ENCODE data around the gene PAN3. TPM values are rescaled to one million over a fixed set of nuclear protein-coding genes. Genes with fewer than 3 reads are reported as not detected.

Gene PAN3
- total and polyA plus RNA-seq, 2 of the 8 experiments (the other 6 are each of a cell fraction or from before 2014, with no cell fraction given) = 12.7 to 39.3 TPM

- no peak overlapping the region for H2BK15ac ChIP-seq (ENCODE audit: low read length)
- no peak overlapping the region for H3K4ac ChIP-seq (replicated peaks; ENCODE audit: insufficient read length, low read depth, low read length)
- no peak overlapping the region for H3K4me3 ChIP-seq (ENCODE audit: extremely low read depth in 1 of 4, insufficient read depth in 2 of 4, low read depth in 3 of 4, low read length in 4 of 4)
- H3K9me3 ChIP-seq (ENCODE audit: insufficient read depth in 2 of 2, low read depth in 1 of 2, low read length in 1 of 2) = no peaks in the 10 kb centered on the region
- H3K18ac ChIP-seq (ENCODE audit: extremely low read depth, low read length) = no peak overlapping the region
- no peak overlapping the region for H2AK5ac ChIP-seq (ENCODE audit: low read depth, low read length)
- FAIRE-seq (no peak), DNase-seq (ENCODE audit: low read depth in 1 of 2, low spot score in 2 of 2) (no peak)
- H4K8ac ChIP-seq (ENCODE audit: extremely low read depth, insufficient read depth, low read length) = no peak overlapping the region
- H4K5ac ChIP-seq (ENCODE audit: insufficient read length, low read depth, low read length) = no peak overlapping the region
- H3K9ac ChIP-seq (replicated peaks in 1 of 4; ENCODE audit: extremely low read depth in 1 of 4, low read depth in 3 of 4, low read length in 3 of 4) = no peak overlapping the region
- H3K79me2 ChIP-seq (ENCODE audit: control insufficient read depth in 1 of 2, insufficient read depth in 2 of 2, low read length in 2 of 2) = peaks cover 0 to 36% of the 10 kb centered on the region in 2 experiments; a peak in 2 of 4 replicates
- no peak overlapping the region for H4K91ac ChIP-seq (replicated peaks; ENCODE audit: insufficient read length, low read length)
- WGBS, 2 experiments (ENCODE audit: extremely low coverage in 1 of 2, insufficient coverage in 1 of 2, insufficient read length in 1 of 2, insufficient replicate concordance in 2 of 2, low coverage in 1 of 2, low lambda C conversion rate in 2 of 2, missing lambda C conversion rate in 1 of 2) = 89% methylated on average over 6 of the region's 6 CpGs; no CpG with 5 or more reads in 1 of the 2 experiments
- no peak overlapping the region for H3K56ac ChIP-seq (replicated peaks; ENCODE audit: insufficient read length, low read depth, low read length)
- no peak overlapping the region for H2BK20ac ChIP-seq (ENCODE audit: low read length)
- H2BK5ac ChIP-seq (ENCODE audit: low read depth, low read length) = no peak overlapping the region
- no peaks in the 10 kb centered on the region for H3K79me1 ChIP-seq (ENCODE audit: low read depth, low read length)
- ChIA-PET POLR2A (ENCODE audit: partially characterized antibody) (no interaction called here), CTCF (ENCODE audit: partially characterized antibody) (interaction anchor here (1.1 kb wide), 1 partner anchor 10 kb away, joined by 3 read pairs; no protein-coding TSS in a partner anchor)
- H2BK12ac ChIP-seq (ENCODE audit: low read depth, low read length) = no peak overlapping the region
- H3K4me2 ChIP-seq (ENCODE audit: insufficient read depth in 1 of 2, low read depth in 2 of 2, low read length in 2 of 2) = no peak overlapping the region
- H2AFZ ChIP-seq (ENCODE audit: low read length) = no peak overlapping the region
- peaks cover 0 to 2% of the 10 kb centered on the region in 2 experiments for H4K20me1 ChIP-seq (replicated peaks in 1 of 2; ENCODE audit: control insufficient read depth in 1 of 2, insufficient read depth in 2 of 2, low read length in 2 of 2)
- H3K27me3 ChIP-seq (replicated peaks in 1 of 4; ENCODE audit: control insufficient read depth in 3 of 4, extremely low read depth in 1 of 4, insufficient read depth in 3 of 4, low read length in 3 of 4) = no peaks in the 10 kb centered on the region
- no peak overlapping the region for H3K14ac ChIP-seq (ENCODE audit: insufficient read length)
- no peak overlapping the region for H2BK120ac ChIP-seq (replicated peaks; ENCODE audit: low read depth, low read length)
- H3K23ac ChIP-seq (ENCODE audit: insufficient read length) = no peak overlapping the region
- H3K27ac ChIP-seq (ENCODE audit: low read depth, low read length) = no peak overlapping the region
- no peaks in the 10 kb centered on the region for H3K23me2 ChIP-seq (ENCODE audit: low read depth, low read length)
- no peaks in the 10 kb centered on the region for H3K4me1 ChIP-seq (replicated peaks in 1 of 4; ENCODE audit: control insufficient read depth in 3 of 4, insufficient read depth in 4 of 4, low read length in 3 of 4)
- H3K36me3 ChIP-seq (ENCODE audit: control insufficient read depth in 2 of 4, insufficient read depth in 4 of 4, low read length in 3 of 4) = peaks cover 0 to 7% (median 5%) of the 10 kb centered on the region in 4 experiments; a peak in 3 of 8 replicates
- TF ChIP-seq TCF12 (IDR thresholded peaks at IDR 0.05; ENCODE audit: low read depth, low read length) (no peak), ZNF274 (IDR thresholded peaks at IDR 0.05; ENCODE audit: borderline replicate concordance, extremely low read depth, low read length) (no peak), SIN3A (conservative IDR thresholded peaks at IDR 0.05 in 1 of 2, IDR thresholded peaks at IDR 0.05 in 1 of 2; ENCODE audit: low read depth in 1 of 2, low read length in 2 of 2) (no peak), POU5F1 (IDR thresholded peaks at IDR 0.05; ENCODE audit: low read depth, low read length) (no peak), SAP30 (IDR thresholded peaks at IDR 0.05; ENCODE audit: insufficient read depth, insufficient replicate concordance, low read length) (no peak), EP300 (IDR thresholded peaks at IDR 0.05; ENCODE audit: borderline replicate concordance in 1 of 2, low read depth in 2 of 2, low read length in 2 of 2) (no peak), SUZ12 (IDR thresholded peaks at IDR 0.05; ENCODE audit: low read length) (no peak), TEAD4 (IDR thresholded peaks at IDR 0.05; ENCODE audit: low read depth, low read length) (no peak), RAD21 (IDR thresholded peaks at IDR 0.05 in 1 of 2, conservative IDR thresholded peaks at IDR 0.05 in 1 of 2; ENCODE audit: low read depth in 2 of 2, low read length in 2 of 2) (no peak), CBX5 (IDR thresholded peaks at IDR 0.05; ENCODE audit: low read depth, low read length) (no peak), CHD1 (IDR thresholded peaks at IDR 0.05; ENCODE audit: low read depth, low read length) (no peak), SP2 (IDR thresholded peaks at IDR 0.05; ENCODE audit: low read length) (no peak), TAF1 (IDR thresholded peaks at IDR 0.05; ENCODE audit: low read depth, low read length) (no peak)
Measured at GRCh38 chr13:28251466-28251865, 113.1 kb downstream of the PAN3 start.
